Endothelial cell of umbilical vein (primary cell): ENCODE data around the gene AK4. TPM values are rescaled to one million over a fixed set of nuclear protein-coding genes. Genes with fewer than 3 reads are reported as not detected.

Experiments
- BruUV-seq: library from RNA; stranded (reverse); fragments of 400-500 nt; replicated peaks from 2 replicates; lab custom pipeline; 2021; lab: Mats Ljungman, UMichigan
- CTCF ChIA-PET: fragments of 300-600, 350-600 bp; sonication (Branson Sonifier 250); formaldehyde crosslinking; loops from one replicate; lab custom pipeline; 2021; ENCODE audit warnings: antibody characterized with exemption, inconsistent platforms; lab: Charles Lee
- POLR2A ChIA-PET: fragments of 300-600, 350-600 bp; sonication (Branson Sonifier 250); formaldehyde crosslinking; loops from one replicate; lab custom pipeline; 2021; ENCODE audit warnings: antibody characterized with exemption, inconsistent platforms; lab: Charles Lee
- DNase-seq: peaks from one replicate; pipeline ENCODE4 v3.0.0-alpha.2; 2011; ENCODE audit warnings: low read depth, low spot score
- FAIRE-seq: peaks from 2 replicates; lab custom pipeline; 2011; peaks lifted over from hg19 to GRCh38; lab: Jason Lieb, UNC
- H2AFZ ChIP-seq: 2 replicates; pipeline ENCODE4 v1.6.0; 2012; ENCODE audit warnings: low read depth, low read length, control low read depth, inconsistent platforms
- H3K27ac ChIP-seq: 2 replicates; pipeline ENCODE4 v1.5.1; 2011; ENCODE audit warnings: low read depth, mild to moderate bottlenecking, control low read depth, low read length, moderate library complexity; ENCODE audit not compliant: insufficient read depth
- H3K27me3 ChIP-seq, 2 experiments: 2 replicates each; pipeline versions ENCODE4 v1.6.0 to v1.6.1; 2011; ENCODE audit warnings: low read length in 2 of 2, mixed read lengths in 1 of 2; ENCODE audit not compliant: control insufficient read depth in 2 of 2, insufficient read depth in 2 of 2
- H3K36me3 ChIP-seq, 2 experiments: 2 replicates in 1 of 2; 3 replicates in 1 of 2; pipeline ENCODE4 v1.5.1; 2011; ENCODE audit warnings: low read length in 2 of 2, mild to moderate bottlenecking in 1 of 2, moderate library complexity in 1 of 2; ENCODE audit not compliant: control insufficient read depth in 2 of 2, insufficient read depth in 2 of 2; ENCODE audit errors: extremely low read depth in 1 of 2
- H3K4me1 ChIP-seq: 3 replicates; pipeline ENCODE4 v1.5.1; 2011; ENCODE audit warnings: mild to moderate bottlenecking, low read length; ENCODE audit not compliant: control insufficient read depth, insufficient read depth; ENCODE audit errors: extremely low read depth
- H3K4me2 ChIP-seq: 2 replicates; pipeline ENCODE4 v1.6.1; 2011; ENCODE audit warnings: low read length, control low read depth, mixed read lengths; ENCODE audit not compliant: insufficient read depth
- H3K4me3 ChIP-seq, 3 experiments: fragments of 200-600 bp in 1 of 3; sonication (generic), shearing (Covaris generic) in 1 of 3; replicated peaks in 1 of 3; 2 replicates each; pipeline ENCODE4 v1.5.1; 2011 to 2016; ENCODE audit warnings: control low read depth in 3 of 3, low read length in 3 of 3, mild to moderate bottlenecking in 2 of 3, inconsistent platforms in 1 of 3, low read depth in 1 of 3, moderate library complexity in 1 of 3; ENCODE audit not compliant: insufficient read depth in 1 of 3
- H3K79me2 ChIP-seq: 2 replicates; pipeline ENCODE4 v1.6.0; 2012; ENCODE audit warnings: low read length, inconsistent platforms; ENCODE audit not compliant: control insufficient read depth, insufficient read depth
- H3K9ac ChIP-seq: replicated peaks from 2 replicates; pipeline ENCODE3; 2011; ENCODE audit warnings: low read length, control low read depth; ENCODE audit not compliant: insufficient read depth; ENCODE audit errors: extremely low read depth
- H3K9me1 ChIP-seq: replicated peaks from 3 replicates; pipeline ENCODE4 v1.6.0; 2011; ENCODE audit warnings: mild to moderate bottlenecking, low read length; ENCODE audit not compliant: control insufficient read depth, insufficient read depth; ENCODE audit errors: extremely low read depth
- H3K9me3 ChIP-seq: replicated peaks from 2 replicates; pipeline ENCODE4 v1.5.1; 2012; ENCODE audit warnings: low read length, inconsistent platforms; ENCODE audit not compliant: control insufficient read depth, insufficient read depth
- H4K20me1 ChIP-seq: replicated peaks from 2 replicates; pipeline ENCODE3; 2011; ENCODE audit warnings: mild to moderate bottlenecking, low read length; ENCODE audit not compliant: control insufficient read depth, insufficient read depth; ENCODE audit errors: extremely low read depth
- EZH2 ChIP-seq: IDR thresholded peaks from 2 replicates; pipeline ENCODE4 v1.6.1; 2012; ENCODE audit warnings: borderline replicate concordance, low read depth, mild to moderate bottlenecking, moderate library complexity, low read length, inconsistent platforms; ENCODE audit not compliant: severe bottlenecking
- FOS ChIP-seq: IDR thresholded peaks from 2 replicates; pipeline ENCODE4 v1.6.1; 2011; ENCODE audit warnings: mild to moderate bottlenecking, low read length, moderate library complexity, borderline replicate concordance; ENCODE audit not compliant: insufficient read depth
- GATA2 ChIP-seq: IDR thresholded peaks from 2 replicates; pipeline ENCODE4 v1.7.0; 2011; ENCODE audit warnings: low read depth, mild to moderate bottlenecking, moderate library complexity, mixed read lengths, low read length; ENCODE audit not compliant: insufficient read length, insufficient read depth
- JUN ChIP-seq: IDR thresholded peaks from 2 replicates; pipeline ENCODE4 v1.6.1; 2011; ENCODE audit warnings: borderline replicate concordance, low read depth; ENCODE audit not compliant: insufficient read length, insufficient read depth
- MYC ChIP-seq: IDR thresholded peaks from one replicate; pipeline ENCODE4 v1.6.1; 2011; ENCODE audit warnings: mild to moderate bottlenecking, low read depth, low read length
- POLR2A ChIP-seq: IDR thresholded peaks from 2 replicates; pipeline ENCODE4 v1.6.1; 2012; ENCODE audit warnings: low read depth, mild to moderate bottlenecking, control low read depth, low read length
- POLR2AphosphoS5 ChIP-seq: IDR thresholded peaks from 2 replicates; pipeline ENCODE4 v1.6.1; 2012; ENCODE audit warnings: low read depth, mild to moderate bottlenecking, control low read depth, low read length, moderate library complexity; ENCODE audit not compliant: insufficient read depth
- dilution Hi-C: fragments of 300-500 bp; cut with MboI; formaldehyde crosslinking; loops from one replicate; pipeline ENCODE4 v1.15.0; 2019; ENCODE audit warnings: low sequenced_read_pairs; ENCODE audit not compliant: extremely low pct_ligation_motif_present
- intact Hi-C: fragments of 100-400 bp; cut with micrococcal nuclease; formaldehyde crosslinking; loops from one replicate; pipeline ENCODE4 v1.10.0; 2022
- polyA plus RNA-seq, 4 experiments: library from polyadenylated mRNA; depleted of rRNA in 3 of 4; stranded (reverse) in 3 of 4; unstranded in 1 of 4; fragments of >200 nt; gene quantifications; 2 replicates each; pipeline versions ENCODE4 v1.2.1 to v1.2.3, GENCODE V29; 2011 to 2012; ENCODE audit warnings: missing spikeins in 1 of 4
- total RNA-seq: library from RNA; stranded (reverse); gene quantifications from 2 replicates; pipeline ENCODE4 v1.2.3, GENCODE V29; 2021
- TF ChIP-seq, protein P1 (sequence below): IDR thresholded peaks from 2 replicates; pipeline ENCODE4 v1.6.1; 2011; ENCODE audit not compliant: insufficient read depth, insufficient read length
- TF ChIP-seq, protein P2 (sequence below), 2 donors: IDR thresholded peaks; 1 replicate in 1 of 2; 2 replicates in 1 of 2; pipeline ENCODE4 v1.5.1; 2011; ENCODE audit warnings: low read length in 2 of 2, mild to moderate bottlenecking in 2 of 2, moderate library complexity in 2 of 2, control low read depth in 1 of 2, inconsistent platforms in 1 of 2, low read depth in 1 of 2; ENCODE audit not compliant: insufficient read depth in 1 of 2; ENCODE audit errors: extremely low read depth in 1 of 2

Gene AK4
- total and polyA plus RNA-seq, 2 donors (not counting 3 experiments of a cell fraction or from before 2014, with no cell fraction given) = 2.2 to 5.6 TPM

DNA sequence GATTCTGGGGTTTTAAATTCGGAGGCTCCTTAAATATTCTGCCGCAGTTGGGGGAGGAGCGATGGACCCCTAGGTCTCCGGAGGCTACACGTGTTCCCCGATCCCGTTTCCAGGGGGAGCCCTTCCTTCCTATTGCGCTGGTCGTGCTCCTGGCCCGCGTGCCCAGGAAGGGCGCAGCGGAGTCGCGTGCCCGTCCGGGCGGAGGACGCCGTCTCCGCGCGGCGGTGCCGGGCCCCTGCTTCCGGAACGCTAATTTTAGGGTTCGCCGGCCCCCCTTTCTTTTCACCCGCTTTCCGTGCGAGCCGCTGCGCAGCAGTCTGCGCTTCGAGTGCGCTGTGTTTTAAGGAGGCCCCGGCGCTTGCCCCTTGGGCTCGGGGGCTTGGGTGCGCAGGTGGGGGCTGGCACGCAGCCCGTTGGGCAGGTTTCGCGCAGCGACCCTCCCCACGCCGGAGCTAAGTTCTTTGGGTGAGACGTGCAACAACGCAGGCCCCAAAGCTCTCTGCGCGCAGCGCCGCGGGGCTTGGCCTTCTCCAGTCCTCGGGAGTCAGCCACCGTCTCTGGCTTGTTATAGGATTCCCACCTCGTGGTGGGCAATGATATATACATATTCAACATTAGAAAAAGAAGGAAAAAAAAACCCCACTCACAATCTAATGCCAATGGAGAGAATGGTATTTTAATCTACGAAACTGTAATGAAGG, 117.8 kb downstream of the AK4 start:
- Histone ChIP-seq H3K4me3 (peak overlapping the region; percentile 28 to 57 (median 49)), H3K4me1 (peaks cover 17% of the 10 kb centered on the region), H3K9me3 (no peaks in the 10 kb centered on the region), H3K4me2 (peak overlapping the region; percentile 87), H3K9ac (peak overlapping the region; percentile 13), H3K9me1 (no peaks in the 10 kb centered on the region), H4K20me1 (no peaks in the 10 kb centered on the region), H3K36me3 (no peaks in the 10 kb centered on the region), H3K27ac (no peak overlapping the region), H3K79me2 (no peaks in the 10 kb centered on the region), H2AFZ (peak overlapping the region; percentile 91), H3K27me3 (no peaks in the 10 kb centered on the region)
- DNase-seq (peak; percentile 17), FAIRE-seq (no peak)
- intact Hi-C loops (loop anchor here (1.0 kb wide), 1 partner anchor 12 kb away; no protein-coding TSS in a partner anchor), dilution Hi-C loops (no loop called here)
- CTCF ChIA-PET = interaction anchor here (0.6 to 2.4 kb wide), 4 partner anchors 10 to 422 kb away, joined by 3 to 14 read pairs (median 4); no protein-coding TSS in a partner anchor
- POLR2A ChIA-PET = no interaction called here
- TF ChIP-seq, protein P1, sequence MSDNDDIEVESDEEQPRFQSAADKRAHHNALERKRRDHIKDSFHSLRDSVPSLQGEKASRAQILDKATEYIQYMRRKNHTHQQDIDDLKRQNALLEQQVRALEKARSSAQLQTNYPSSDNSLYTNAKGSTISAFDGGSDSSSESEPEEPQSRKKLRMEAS = peak; percentile 46
- TF ChIP-seq, protein P2, sequence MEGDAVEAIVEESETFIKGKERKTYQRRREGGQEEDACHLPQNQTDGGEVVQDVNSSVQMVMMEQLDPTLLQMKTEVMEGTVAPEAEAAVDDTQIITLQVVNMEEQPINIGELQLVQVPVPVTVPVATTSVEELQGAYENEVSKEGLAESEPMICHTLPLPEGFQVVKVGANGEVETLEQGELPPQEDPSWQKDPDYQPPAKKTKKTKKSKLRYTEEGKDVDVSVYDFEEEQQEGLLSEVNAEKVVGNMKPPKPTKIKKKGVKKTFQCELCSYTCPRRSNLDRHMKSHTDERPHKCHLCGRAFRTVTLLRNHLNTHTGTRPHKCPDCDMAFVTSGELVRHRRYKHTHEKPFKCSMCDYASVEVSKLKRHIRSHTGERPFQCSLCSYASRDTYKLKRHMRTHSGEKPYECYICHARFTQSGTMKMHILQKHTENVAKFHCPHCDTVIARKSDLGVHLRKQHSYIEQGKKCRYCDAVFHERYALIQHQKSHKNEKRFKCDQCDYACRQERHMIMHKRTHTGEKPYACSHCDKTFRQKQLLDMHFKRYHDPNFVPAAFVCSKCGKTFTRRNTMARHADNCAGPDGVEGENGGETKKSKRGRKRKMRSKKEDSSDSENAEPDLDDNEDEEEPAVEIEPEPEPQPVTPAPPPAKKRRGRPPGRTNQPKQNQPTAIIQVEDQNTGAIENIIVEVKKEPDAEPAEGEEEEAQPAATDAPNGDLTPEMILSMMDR (IDR thresholded peaks at IDR 0.05; ENCODE audit: extremely low read depth in 1 of 2, insufficient read depth in 1 of 2, low read depth in 1 of 2, low read length in 2 of 2) = peak; percentile 6 to 31
- no peak for TF ChIP-seq POLR2A
- BruUV-seq = no TSS peak

DNA sequence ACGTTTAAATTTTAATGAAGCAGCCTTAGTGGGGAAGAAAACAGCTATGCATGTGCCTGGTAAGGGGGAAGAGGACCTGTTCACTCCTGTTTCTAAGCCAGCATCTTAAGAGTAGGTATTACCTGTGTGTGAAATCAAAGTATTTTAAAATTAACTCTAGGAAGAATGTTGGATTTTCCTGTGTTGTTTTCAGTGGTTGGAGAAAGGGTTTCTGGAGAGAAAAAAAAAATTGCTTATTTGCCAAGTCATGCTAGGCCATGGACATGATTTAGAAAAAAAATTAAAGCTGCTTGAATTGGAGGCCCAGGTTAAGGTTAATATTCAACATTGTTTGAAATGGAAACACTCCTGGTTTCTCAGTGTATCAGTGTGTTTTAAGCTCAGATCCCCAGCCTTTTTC, 118.5 kb downstream of the AK4 start:
- Histone ChIP-seq H3K9me1 (no peaks in the 10 kb centered on the region), H3K27me3 (no peaks in the 10 kb centered on the region), H3K27ac (no peak overlapping the region), H3K4me3 (no peak overlapping the region), H2AFZ (no peak overlapping the region), H3K9ac (no peak overlapping the region), H4K20me1 (no peaks in the 10 kb centered on the region), H3K79me2 (no peaks in the 10 kb centered on the region), H3K4me1 (peaks cover 17% of the 10 kb centered on the region), H3K4me2 (no peak overlapping the region), H3K9me3 (no peaks in the 10 kb centered on the region), H3K36me3 (no peaks in the 10 kb centered on the region)
- dilution Hi-C loops = no loop called here
- no peak for TF ChIP-seq POLR2A
- TF ChIP-seq EZH2 = no peak
- TF ChIP-seq JUN = no peak
- TF ChIP-seq POLR2AphosphoS5 = no peak
- no peak for TF ChIP-seq MYC
- TF ChIP-seq, protein P1 = no peak
- TF ChIP-seq GATA2 = no peak
- TF ChIP-seq, protein P2 (IDR thresholded peaks at IDR 0.05; ENCODE audit: extremely low read depth in 1 of 2, insufficient read depth in 1 of 2, low read depth in 1 of 2, low read length in 2 of 2) = no peak
- no peak for TF ChIP-seq FOS
- POLR2A ChIA-PET = no interaction called here
- intact Hi-C loops = no loop called here
- BruUV-seq = no TSS peak
- FAIRE-seq (no peak), DNase-seq (no peak)
- CTCF ChIA-PET = interaction anchor here (0.7 to 2.4 kb wide), 4 partner anchors 11 to 421 kb away, joined by 3 to 14 read pairs (median 4); no protein-coding TSS in a partner anchor
